Upper lobe of left lung (tissue), 6 donors: ENCODE measurements around the gene CNTFR. TPM values are rescaled to one million over a fixed set of nuclear protein-coding genes. Genes with fewer than 3 reads are reported as not detected.
A peak's percentile ranks its signal among the peaks of the same experiment; 100 is the strongest.

Experiments
- ATAC-seq, 2 donors: fragments of 200-7000 bp; cut with Tn5 transposase; one replicate each; pipeline ENCODE4 v1.9.1; 2022; ENCODE audit warnings: mild to moderate bottlenecking in 2 of 2, moderate library complexity in 2 of 2; ENCODE audit not compliant: low FRiP score in 2 of 2
- DNase-seq, 2 donors: peaks; one replicate each; pipeline ENCODE4 v3.0.0-alpha.2; 2019 to 2020
- H3K27ac ChIP-seq, 4 donors: fragments of 200-600 bp; sonication (generic); one replicate each; pipeline ENCODE4 v1.5.1; 2016 to 2019
- H3K27me3 ChIP-seq, 4 donors: fragments of 200-600 bp; sonication (generic); one replicate each; pipeline ENCODE4 v1.5.1; 2017 to 2019
- H3K36me3 ChIP-seq, 4 donors: fragments of 200-600 bp; sonication (generic); one replicate each; pipeline ENCODE4 v1.5.1; 2016 to 2019
- H3K4me1 ChIP-seq, 4 donors: fragments of 200-600 bp; sonication (generic); one replicate each; pipeline ENCODE4 v1.5.1; 2018 to 2019
- H3K4me3 ChIP-seq, 4 donors: fragments of 200-600 bp; sonication (generic); one replicate each; pipeline ENCODE4 v1.5.1; 2017 to 2019; ENCODE audit warnings: mild to moderate bottlenecking in 2 of 4, moderate library complexity in 1 of 4
- H3K9me3 ChIP-seq, 4 donors: fragments of 200-600 bp; sonication (generic); one replicate each; pipeline ENCODE4 v1.5.1; 2018 to 2019
- EP300 ChIP-seq, 4 donors: sonication (generic); formaldehyde crosslinking; IDR thresholded peaks; one replicate each; pipeline ENCODE4 v1.5.1; 2017; ENCODE audit warnings: antibody characterized with exemption in 4 of 4, control low read depth in 2 of 4
- POLR2A ChIP-seq, 4 donors: fragments of 450-650 bp; IDR thresholded peaks; one replicate each; pipeline ENCODE4 v1.5.1; 2016 to 2017; ENCODE audit warnings: antibody characterized with exemption in 4 of 4, mild to moderate bottlenecking in 2 of 4
- POLR2AphosphoS5 ChIP-seq, 2 donors: sonication (generic); formaldehyde crosslinking; IDR thresholded peaks; one replicate each; pipeline ENCODE4 v1.5.1; 2017; ENCODE audit warnings: antibody characterized with exemption in 2 of 2
- WGBS, 2 donors: methylation state at CpG; one replicate each; pipeline ENCODE4 v1.1.5; 2017 to 2018; 5-methylcytosine and 5-hydroxymethylcytosine counted together
- total RNA-seq, 6 donors: library from RNA; depleted of rRNA in 4 of 6; stranded (reverse); fragments of >200 nt in 4 of 6; gene quantifications; one replicate each; pipeline versions ENCODE4 v1.1.0 to v1.2.1, GENCODE V29; 2016 to 2021
- TF ChIP-seq, protein P1 (sequence below), 6 experiments: fragments of 450-650 bp in 4 of 6; fragments of 200-600 bp in 2 of 6; sonication (generic) in 2 of 6; IDR thresholded peaks; one replicate each; pipeline ENCODE4 v1.5.1; 2016 to 2019; ENCODE audit warnings: antibody characterized with exemption in 6 of 6
- donor health status: DM: no; HTN: no; CAD: no; lungs with moderate emphysema.
- donor health status: DM: no; HTN: yes; CAD: no; lungs with severe emphysema.

Gene CNTFR
- total RNA-seq, 6 donors from 2014 or later = 0.30 to 3.3 (median 0.69) TPM; not detected in 1

DNA sequence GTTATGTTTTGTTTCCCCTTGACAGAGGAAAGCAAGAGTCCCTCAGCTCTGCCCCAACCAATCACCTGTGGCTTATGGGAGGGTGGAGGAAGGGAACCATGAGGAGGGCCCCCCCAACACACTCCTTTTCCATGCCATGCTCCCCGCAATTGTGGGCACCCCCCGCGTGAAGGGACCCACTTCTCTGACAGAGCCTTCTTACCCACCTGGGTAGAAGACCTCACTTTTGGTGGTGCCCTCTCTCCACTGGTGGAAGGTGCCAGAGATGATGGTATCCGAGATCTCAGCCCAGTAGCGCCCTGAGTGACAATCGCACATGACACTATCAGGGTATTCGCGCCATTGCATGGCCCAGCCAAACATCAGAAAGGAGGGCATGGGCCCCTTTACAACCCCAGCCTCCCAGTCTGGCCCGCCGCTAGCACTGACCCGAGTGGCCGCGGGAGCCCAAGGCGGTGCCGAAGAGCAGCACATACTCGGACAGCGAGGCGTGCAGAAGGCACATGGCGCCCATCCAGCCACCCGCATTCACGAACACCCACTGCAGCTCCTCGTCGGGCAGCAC lies 47.3 kb upstream of the CNTFR start:
- peak overlapping the region; percentile 73 to 94 (median 88) for H3K27ac ChIP-seq
- peak overlapping the region; percentile 58 to 91 (median 81) for H3K4me3 ChIP-seq
- 5 to 12% methylated on average over 15 to 17 of the region's 23 CpGs for WGBS, 2 donors
- no peak for ATAC-seq
- TF ChIP-seq POLR2AphosphoS5 (IDR thresholded peaks at IDR 0.05) (no peak), POLR2A (IDR thresholded peaks at IDR 0.05) (no peak)
- no peaks in the 10 kb centered on the region for H3K9me3 ChIP-seq
- H3K27me3 ChIP-seq = no peaks in the 10 kb centered on the region
- H3K4me1 ChIP-seq = peaks cover 21 to 23% (median 22%) of the 10 kb centered on the region in 4 donors
- no peak for DNase-seq
- peaks cover 0 to 8% (median 4%) of the 10 kb centered on the region in 4 donors for H3K36me3 ChIP-seq

DNA sequence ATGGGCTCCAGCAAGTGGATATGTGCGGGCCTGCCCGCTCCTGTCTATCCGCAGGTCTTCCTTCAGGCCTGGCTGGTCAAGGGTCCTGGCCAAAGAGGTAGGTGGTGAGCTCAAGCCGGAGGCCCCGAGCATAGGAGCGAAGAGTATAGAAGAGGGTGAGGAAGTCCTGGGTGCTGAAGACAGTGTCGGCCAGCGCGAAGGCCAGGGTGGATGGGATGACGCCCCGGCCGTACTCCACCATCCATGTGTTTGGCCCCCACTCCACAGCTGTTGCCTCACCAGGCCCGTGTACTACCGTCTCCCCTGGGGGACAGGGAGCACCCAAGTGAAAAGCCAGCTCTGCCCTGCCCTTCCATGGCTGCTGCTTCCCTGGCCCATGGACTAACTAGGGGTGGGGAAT lies 46.0 kb upstream of the CNTFR start:
- 98% methylated on average over 12 to 14 of the region's 14 CpGs for WGBS, 2 donors
- Histone ChIP-seq H3K4me3 (no peak overlapping the region), H3K27me3 (no peaks in the 10 kb centered on the region), H3K27ac (no peak overlapping the region), H3K36me3 (peaks cover 0 to 8% (median 4%) of the 10 kb centered on the region in 4 donors), H3K9me3 (no peaks in the 10 kb centered on the region), H3K4me1 (peaks cover 21 to 23% (median 22%) of the 10 kb centered on the region in 4 donors)
- TF ChIP-seq EP300 (IDR thresholded peaks at IDR 0.05) (no peak), POLR2A (IDR thresholded peaks at IDR 0.05) (no peak), POLR2AphosphoS5 (IDR thresholded peaks at IDR 0.05) (no peak)
- TF ChIP-seq, protein P1, sequence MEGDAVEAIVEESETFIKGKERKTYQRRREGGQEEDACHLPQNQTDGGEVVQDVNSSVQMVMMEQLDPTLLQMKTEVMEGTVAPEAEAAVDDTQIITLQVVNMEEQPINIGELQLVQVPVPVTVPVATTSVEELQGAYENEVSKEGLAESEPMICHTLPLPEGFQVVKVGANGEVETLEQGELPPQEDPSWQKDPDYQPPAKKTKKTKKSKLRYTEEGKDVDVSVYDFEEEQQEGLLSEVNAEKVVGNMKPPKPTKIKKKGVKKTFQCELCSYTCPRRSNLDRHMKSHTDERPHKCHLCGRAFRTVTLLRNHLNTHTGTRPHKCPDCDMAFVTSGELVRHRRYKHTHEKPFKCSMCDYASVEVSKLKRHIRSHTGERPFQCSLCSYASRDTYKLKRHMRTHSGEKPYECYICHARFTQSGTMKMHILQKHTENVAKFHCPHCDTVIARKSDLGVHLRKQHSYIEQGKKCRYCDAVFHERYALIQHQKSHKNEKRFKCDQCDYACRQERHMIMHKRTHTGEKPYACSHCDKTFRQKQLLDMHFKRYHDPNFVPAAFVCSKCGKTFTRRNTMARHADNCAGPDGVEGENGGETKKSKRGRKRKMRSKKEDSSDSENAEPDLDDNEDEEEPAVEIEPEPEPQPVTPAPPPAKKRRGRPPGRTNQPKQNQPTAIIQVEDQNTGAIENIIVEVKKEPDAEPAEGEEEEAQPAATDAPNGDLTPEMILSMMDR (IDR thresholded peaks at IDR 0.05) = no peak
- ATAC-seq = no peak
- no peak for DNase-seq

DNA sequence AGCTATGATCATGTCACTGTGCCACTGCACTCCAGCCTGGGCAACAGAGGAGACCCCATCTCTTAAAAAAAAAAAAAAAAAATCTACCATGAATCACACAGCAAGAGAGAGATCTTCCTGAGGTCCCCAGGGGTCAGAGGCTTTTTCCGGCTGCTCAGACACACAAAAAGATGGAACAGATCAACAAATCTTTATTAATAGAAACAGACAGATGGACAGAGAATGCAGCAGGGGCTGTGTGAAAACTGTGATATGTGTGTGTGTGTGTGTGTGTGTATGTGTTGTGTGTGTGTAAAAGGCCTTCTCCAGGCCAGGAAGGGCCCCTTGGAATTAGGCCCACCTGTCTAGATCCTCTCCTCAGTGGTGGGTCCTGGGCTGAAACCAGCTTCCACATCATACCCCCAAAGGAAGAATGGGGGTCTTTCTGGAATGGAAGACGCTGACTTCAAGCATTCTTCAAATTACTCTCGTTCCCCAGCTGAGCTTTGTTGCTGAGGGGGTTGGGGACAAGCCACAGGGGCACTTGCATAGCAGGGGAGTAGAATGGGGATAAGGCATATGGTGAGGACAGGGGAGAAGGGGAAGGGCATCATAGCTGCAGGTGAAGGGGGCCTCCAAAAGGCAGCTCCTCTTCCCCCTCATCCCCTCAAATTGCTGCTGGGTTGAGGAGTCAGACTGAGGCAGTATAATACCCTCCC lies 45.2 kb upstream of the CNTFR start:
- TF ChIP-seq, protein P1 (IDR thresholded peaks at IDR 0.05) = no peak
- Histone ChIP-seq H3K27ac (no peak overlapping the region), H3K36me3 (peaks cover 0 to 8% (median 4%) of the 10 kb centered on the region in 4 donors), H3K4me1 (peaks cover 21 to 23% (median 22%) of the 10 kb centered on the region in 4 donors), H3K4me3 (no peak overlapping the region), H3K9me3 (no peaks in the 10 kb centered on the region), H3K27me3 (peaks cover 0 to 7% (median 3%) of the 10 kb centered on the region in 4 donors)
- DNase-seq = no peak
- 86 to 89% methylated on average over 3 of the region's 3 CpGs for WGBS, 2 donors
- no peak for ATAC-seq

DNA sequence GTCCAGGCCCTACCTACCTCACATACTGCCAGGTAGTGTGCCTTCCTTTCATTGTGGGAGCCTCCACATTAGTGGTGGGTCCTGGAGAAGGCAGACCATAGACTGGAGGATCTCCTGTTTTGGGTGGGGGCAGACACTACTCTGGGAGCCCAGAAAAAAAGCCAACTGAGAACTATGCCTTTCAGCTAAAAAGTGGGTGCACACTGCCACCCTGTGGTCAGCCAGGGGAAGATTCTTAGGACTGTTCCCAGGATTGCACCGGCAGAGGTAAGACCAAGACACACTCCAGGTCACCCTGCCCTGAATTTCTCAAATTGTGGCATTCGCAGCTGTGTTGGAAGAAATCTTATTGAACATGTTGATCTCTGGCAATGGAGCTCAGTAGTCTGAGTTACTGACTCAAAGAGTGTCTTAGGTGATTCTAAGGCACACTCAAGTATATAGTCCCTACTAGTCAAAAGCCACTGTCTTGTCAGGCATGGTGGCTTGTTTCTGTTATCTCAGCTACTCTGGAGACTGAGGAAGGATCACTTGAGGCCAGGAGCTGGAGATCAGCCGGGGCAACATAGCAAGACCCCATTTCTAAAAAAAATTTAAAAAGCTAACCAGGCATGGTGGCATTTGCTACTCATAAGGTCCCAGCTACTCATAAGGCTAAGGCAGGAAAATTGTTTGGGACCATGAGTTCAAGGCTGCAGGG lies 44.5 kb upstream of the CNTFR start:
- Histone ChIP-seq H3K36me3 (peaks cover 0 to 8% (median 4%) of the 10 kb centered on the region in 4 donors), H3K27me3 (peaks cover 0 to 13% (median 6%) of the 10 kb centered on the region in 4 donors), H3K4me3 (no peak overlapping the region), H3K9me3 (no peaks in the 10 kb centered on the region), H3K4me1 (peaks cover 24 to 30% (median 26%) of the 10 kb centered on the region in 4 donors), H3K27ac (no peak overlapping the region)
- TF ChIP-seq, protein P1 (IDR thresholded peaks at IDR 0.05) = peak; percentile 73 to 84 (median 76)
- no peak for TF ChIP-seq EP300 (IDR thresholded peaks at IDR 0.05)
- no peak for TF ChIP-seq POLR2AphosphoS5 (IDR thresholded peaks at IDR 0.05)
- no peak for TF ChIP-seq POLR2A (IDR thresholded peaks at IDR 0.05)
- WGBS, 2 donors = 18 to 40% methylated on average over 2 to 3 of the region's 3 CpGs
- DNase-seq (peak in 1 of 2 donors; percentile 71), ATAC-seq (peak; percentile 58 to 66)

DNA sequence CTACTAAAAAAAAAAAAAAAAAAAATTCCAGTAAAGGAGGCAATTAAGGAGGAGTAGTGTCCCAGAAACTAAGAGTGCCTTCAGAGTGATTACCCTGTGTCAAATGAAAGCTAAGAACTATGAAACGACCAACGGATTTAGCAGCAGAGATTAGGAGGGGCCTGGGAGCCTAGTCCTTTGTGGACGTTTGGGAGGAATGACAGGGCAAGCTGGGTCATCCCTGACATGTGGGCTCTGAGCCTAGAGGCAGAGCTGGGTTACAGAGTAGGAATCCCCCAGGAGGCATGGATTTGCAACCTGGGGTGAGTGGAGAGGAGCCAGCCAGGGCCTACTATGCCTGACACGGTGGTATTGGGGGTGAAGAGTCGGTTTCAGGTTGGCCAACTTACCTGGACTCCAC lies 43.6 kb upstream of the CNTFR start:
- TF ChIP-seq POLR2A (IDR thresholded peaks at IDR 0.05) (no peak), POLR2AphosphoS5 (IDR thresholded peaks at IDR 0.05) (no peak), EP300 (IDR thresholded peaks at IDR 0.05) (no peak)
- TF ChIP-seq, protein P1 (IDR thresholded peaks at IDR 0.05) = no peak
- Histone ChIP-seq H3K36me3 (peaks cover 0 to 8% (median 4%) of the 10 kb centered on the region in 4 donors), H3K4me1 (peaks cover 27 to 32% (median 28%) of the 10 kb centered on the region in 4 donors), H3K9me3 (no peaks in the 10 kb centered on the region), H3K4me3 (no peak overlapping the region), H3K27ac (no peak overlapping the region), H3K27me3 (peaks cover 0 to 21% (median 8%) of the 10 kb centered on the region in 4 donors)
- 68% methylated on average over 5 of the region's 5 CpGs for WGBS, 2 donors
- no peak for ATAC-seq
- DNase-seq = no peak
